GM19438 (cell line): ENCODE measurements around the gene ZG16B.

ENCODE experiments used
- ATAC-seq: cut with Tn5 transposase; IDR thresholded peaks from one replicate; pipeline ENCODE4 v1.9.1; 2021; ENCODE audit warnings: low read depth; ENCODE audit not compliant: unreplicated experiment

ZG16B gene

GRCh38 chr16:2860826-2861567, 30.9 kb downstream of the ZG16B start:
- ATAC-seq: no peak

GRCh38 chr16:2865651-2866050, 35.5 kb downstream of the ZG16B start:
- ATAC-seq: no peak

- ATAC-seq: no peak
Measured at GRCh38 chr16:2866431-2866830, 36.3 kb downstream of the ZG16B start.

- ATAC-seq: no peak
Measured at GRCh38 chr16:2867661-2867986, 37.5 kb downstream of the ZG16B start.

- peak; percentile 79 for ATAC-seq
Measured at GRCh38 chr16:2867987-2868789, 38.1 kb downstream of the ZG16B start.

GRCh38 chr16:2871926-2872325, 41.8 kb downstream of the ZG16B start:
- no peak for ATAC-seq

- ATAC-seq: no peak
Measured at GRCh38 chr16:2874032-2874911, 44.2 kb downstream of the ZG16B start.

GRCh38 chr16:2874912-2875362, 44.8 kb downstream of the ZG16B start:
- no peak for ATAC-seq

GRCh38 chr16:2879854-2880508, 49.9 kb downstream of the ZG16B start:
- ATAC-seq: no peak
